Stimulated activated CD8-positive, alpha-beta memory T cell treated with anti-CD3 and anti-CD28 coated beads, Interleukin-4, amount 100 ng/mL, for 4 hours (primary cell): Measurements from ENCODE around the gene MYBPC1.

Source experiments
- DNase-seq, 2 donors: peaks; one replicate each; pipeline ENCODE4 v3.0.0-alpha.2; 2020; ENCODE audit warnings: low read depth in 2 of 2, low spot score in 1 of 2

Gene MYBPC1

GRCh38 chr12:101599771-101600484, 5.2 kb downstream of the MYBPC1 start:
- DNase-seq: no peak

- DNase-seq: no peak
These were observed 9.4 kb downstream of the MYBPC1 start for GRCh38 chr12:101604132-101604531.

DNA sequence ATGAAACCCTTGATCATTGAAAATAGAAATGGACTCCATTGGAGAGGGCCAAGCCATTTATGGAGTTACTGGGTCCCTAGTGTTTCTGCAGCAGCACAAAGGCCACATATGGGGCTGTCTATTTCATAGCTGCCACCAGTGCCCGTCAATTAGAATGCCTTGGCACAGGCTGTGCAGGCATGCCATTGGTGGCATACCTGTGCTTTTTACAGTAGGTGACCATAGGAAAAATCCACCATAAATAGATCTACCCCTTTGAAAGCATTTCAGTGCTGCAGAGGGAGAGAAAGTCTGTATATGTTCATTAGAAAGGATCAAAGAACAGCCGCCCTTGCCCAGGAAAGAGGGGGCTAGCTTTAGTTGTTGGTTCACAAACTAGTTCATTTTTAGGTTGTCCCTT, 13.1 kb downstream of the MYBPC1 start:
- DNase-seq: no peak

- no peak for DNase-seq
These were observed 13.7 kb downstream of the MYBPC1 start for GRCh38 chr12:101608301-101609133.

DNA sequence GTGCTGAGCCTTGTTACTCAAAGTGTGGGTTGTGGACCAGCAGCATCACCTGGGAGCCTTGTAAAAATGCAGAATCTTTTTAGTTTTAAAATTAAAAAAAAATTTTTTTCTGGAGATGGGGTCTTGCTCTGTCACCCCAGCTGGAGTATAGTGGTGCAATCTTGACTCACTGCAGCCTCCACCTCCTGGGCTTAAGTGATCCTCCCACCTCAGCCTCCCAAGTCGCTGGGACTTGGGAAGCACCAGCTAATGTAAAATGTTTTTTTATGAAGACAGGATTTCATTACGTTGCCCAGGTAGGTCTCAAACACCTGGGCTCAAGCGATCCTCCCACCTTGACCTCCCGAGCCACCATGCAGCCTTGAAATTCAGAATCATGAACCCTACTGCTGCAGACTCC, 14.4 kb downstream of the MYBPC1 start:
- no peak for DNase-seq

- DNase-seq: no peak
These were observed 17.6 kb downstream of the MYBPC1 start for GRCh38 chr12:101612160-101612916.

- no peak for DNase-seq
These were observed 21.3 kb downstream of the MYBPC1 start for GRCh38 chr12:101616027-101616494.

- no peak for DNase-seq
These were observed 24.4 kb downstream of the MYBPC1 start for GRCh38 chr12:101619026-101619786.

DNA sequence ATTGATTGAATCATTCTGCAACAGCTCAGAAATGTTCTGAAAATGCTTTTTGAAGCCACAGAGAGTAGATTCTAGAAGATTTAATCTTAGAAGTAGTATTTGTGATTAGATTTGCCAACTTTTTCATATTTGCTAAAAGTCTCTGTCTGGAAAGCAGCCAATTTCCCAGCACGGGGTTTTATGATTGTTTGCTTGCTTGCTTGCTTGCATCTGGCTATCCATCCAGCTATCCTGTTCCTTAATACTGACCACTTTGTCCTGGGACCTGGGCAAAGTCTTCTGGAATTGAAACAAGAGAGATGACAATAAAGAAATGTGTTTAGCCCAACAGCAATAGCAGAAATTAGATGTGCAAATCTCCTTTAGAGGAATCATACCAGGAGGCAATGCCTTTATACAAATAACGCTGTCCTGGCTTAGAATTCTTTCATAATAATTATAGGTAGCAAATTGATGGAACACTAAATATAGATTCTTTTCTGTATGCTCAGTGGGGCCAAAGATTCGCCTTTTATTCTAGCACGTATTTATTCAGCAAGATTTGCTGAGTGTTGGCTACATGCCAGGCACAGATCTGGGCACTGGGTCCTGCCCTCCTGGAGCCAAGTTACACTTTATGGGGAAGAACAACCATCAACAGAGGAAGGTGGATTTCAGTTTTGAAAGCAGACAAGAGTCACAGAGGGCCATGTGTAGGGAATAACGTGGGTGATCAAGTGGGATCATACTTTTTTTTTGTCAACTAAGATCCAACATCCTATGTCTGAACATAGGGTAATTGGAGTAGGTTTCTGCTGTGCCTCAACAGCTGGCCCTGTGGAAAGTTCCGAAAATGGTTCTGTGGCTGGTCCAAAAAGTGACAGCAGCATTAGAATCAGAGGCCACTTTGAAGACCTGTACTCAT, 25.3 kb downstream of the MYBPC1 start:
- no peak for DNase-seq

- no peak for DNase-seq
These were observed 26.0 kb downstream of the MYBPC1 start for GRCh38 chr12:101620762-101621133.

- no peak for DNase-seq
These were observed 33.9 kb downstream of the MYBPC1 start for GRCh38 chr12:101628676-101629075.

DNA sequence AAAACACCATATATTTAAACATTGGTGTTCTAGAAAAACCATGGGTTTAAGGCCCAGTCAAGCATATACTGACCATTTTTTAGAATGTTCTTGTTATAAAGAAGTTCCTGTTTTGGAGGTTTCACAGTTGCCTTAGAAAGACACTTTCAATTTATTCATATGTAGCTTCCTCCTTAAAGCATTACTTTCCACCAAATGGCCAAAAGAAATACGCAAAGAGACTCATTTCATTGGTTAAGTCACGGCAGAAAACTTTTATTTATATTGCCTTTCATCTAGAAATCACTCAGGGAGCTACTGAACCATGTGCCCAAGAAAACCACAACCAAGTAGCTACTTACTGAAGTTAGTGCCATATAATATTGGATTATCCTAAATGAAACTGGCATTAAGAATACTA, 40.0 kb downstream of the MYBPC1 start:
- DNase-seq: no peak

DNA sequence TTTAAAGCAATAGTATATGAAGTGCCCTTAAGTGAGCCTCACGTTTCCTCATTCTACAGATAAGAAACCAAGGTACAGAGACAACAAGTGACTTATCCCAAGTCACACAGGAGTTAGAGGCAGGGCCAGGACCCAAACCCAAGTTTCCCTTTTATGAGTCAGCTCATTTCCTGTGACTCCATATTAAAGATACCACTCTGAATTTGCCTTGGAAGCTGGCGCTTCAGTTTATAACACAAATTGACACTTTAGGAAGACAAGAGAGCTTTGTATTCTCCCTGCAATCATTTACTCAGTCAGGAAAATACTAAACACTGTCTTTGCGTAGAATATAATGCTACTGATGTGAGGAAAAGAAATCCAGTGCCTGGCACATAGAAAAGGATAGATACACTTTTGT, 43.2 kb downstream of the MYBPC1 start:
- DNase-seq: no peak

DNA sequence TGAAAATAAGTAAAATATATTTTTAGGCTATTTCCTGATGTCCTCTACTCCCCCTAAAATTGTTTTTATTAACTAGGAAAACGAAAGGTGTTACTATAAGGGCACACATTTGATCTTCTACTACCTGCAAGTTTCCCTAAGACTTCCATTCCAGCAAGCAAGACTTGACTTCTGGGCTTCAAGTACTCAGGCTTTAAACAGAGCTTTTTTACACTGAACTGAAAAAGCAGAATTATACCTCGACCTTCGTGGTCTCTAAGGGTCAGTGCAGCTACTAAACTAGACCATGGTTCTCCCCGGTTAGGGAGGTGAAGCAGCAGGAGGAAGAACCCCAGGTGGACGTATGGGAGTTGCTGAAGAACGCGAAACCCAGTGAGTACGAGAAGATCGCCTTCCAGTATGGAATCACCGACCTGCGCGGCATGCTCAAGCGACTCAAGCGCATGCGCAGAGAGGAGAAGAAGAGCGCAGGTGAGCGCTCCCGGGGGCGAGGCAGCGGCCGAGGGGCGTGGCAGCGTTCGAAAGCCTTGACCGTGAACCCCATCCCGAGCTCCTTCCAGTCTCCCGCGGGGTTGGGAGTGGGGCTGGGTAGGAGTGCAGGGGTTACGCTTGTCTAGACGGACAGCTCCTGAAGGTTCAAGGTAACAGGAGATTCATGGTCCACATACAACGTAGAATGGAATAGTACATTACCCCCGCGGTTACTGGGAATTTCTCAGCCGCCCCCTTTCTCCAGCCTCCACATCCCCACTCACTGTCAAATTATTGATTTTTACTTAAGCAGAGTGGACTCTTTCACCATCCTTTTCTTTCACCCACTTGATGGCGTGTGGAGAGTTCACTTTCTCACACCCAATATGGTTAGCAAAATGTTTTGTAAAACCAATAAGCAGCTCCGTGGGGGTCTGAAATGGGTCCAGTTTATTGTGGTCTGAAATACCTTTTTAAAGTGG, 47.6 kb downstream of the MYBPC1 start:
- no peak for DNase-seq

- no peak for DNase-seq
These were observed 52.9 kb downstream of the MYBPC1 start for GRCh38 chr12:101647711-101648110.

- no peak for DNase-seq
These were observed 53.4 kb downstream of the MYBPC1 start for GRCh38 chr12:101648195-101648594.

DNA sequence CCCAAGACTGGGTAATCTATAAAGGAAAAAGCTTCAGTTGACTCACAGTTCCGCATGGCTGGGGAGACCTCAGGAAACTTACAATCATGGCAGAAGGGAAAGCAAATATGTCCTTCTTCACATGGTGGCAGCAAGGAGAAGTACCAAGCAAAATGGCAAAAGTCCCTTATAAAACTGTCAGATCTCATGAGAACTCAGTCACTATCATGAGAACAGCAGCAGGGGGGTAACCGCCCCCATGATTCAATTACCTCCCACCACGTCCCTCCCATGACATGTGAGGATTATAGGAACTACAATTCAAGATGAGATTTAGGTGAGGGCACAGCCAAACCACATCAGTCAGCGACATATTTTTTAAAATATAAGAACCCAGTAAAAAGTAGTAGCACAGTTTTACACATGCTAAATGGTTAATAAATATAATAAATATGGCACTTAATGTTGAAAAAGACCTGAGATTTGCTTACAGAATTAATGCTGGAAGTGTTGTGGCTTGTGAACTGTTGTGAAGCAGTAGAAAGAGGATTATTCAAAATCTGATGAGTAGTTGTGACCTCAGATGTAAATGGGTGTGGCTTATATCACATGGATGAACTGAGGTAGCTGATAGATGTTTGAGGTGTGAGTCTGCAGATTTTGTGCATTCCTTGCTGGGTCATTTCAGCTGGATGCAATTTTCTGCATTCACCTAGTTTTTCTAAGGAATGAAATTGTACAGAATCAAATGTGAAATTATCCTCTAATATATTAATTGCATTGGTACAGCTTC, 55.8 kb downstream of the MYBPC1 start:
- no peak for DNase-seq

DNA sequence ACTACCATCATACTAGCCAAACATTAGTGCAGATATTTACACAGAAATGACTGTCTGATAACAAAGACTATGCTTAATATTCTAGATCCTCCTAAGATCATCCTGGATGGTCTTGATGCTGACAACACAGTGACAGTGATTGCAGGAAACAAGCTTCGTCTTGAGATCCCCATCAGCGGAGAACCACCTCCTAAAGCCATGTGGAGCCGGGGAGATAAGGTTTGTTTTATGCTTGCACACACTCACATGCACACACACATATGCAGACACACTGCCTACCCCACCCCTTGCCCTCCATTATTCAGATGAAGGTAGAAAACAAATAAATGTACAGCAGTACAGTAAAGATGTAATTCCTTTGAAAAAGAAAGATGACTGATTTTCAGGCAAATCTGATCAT, 58.3 kb downstream of the MYBPC1 start:
- DNase-seq: no peak
